ENCODE results near the gene ST8SIA2.

The ST8SIA2 gene

GRCh38 chr15:92438471-92438870 is 44.8 kb downstream of the ST8SIA2 start:
- H3K27ac ChIP-seq = no peak overlapping the region

GRCh38 chr15:92443381-92443780 is 49.7 kb downstream of the ST8SIA2 start:
- H3K27ac ChIP-seq = no peak overlapping the region
- TF ChIP-seq CTCF (conservative IDR thresholded peaks at IDR 0.05) = no peak
- TF ChIP-seq ZFX (IDR thresholded peaks at IDR 0.05) = no peak

More at GRCh38 chr15:92438471-92438870, 44.8 kb downstream of the ST8SIA2 start:
- TF ChIP-seq CTCF (conservative IDR thresholded peaks at IDR 0.05) (no peak), ZFX (IDR thresholded peaks at IDR 0.05) (no peak)

GRCh38 chr15:92444631-92445030 is 51.0 kb downstream of the ST8SIA2 start:
- no peak overlapping the region for H3K27ac ChIP-seq

GRCh38 chr15:92448370-92448769 is 54.7 kb downstream of the ST8SIA2 start:
- H3K27ac ChIP-seq = no peak overlapping the region

More at GRCh38 chr15:92444631-92445030, 51.0 kb downstream of the ST8SIA2 start:
- TF ChIP-seq ZFX (IDR thresholded peaks at IDR 0.05) = no peak

GRCh38 chr15:92449476-92449875 is 55.8 kb downstream of the ST8SIA2 start:
- no peak overlapping the region for H3K27ac ChIP-seq
- TF ChIP-seq CTCF (conservative IDR thresholded peaks at IDR 0.05) (no peak), ZFX (IDR thresholded peaks at IDR 0.05) (no peak)

More at GRCh38 chr15:92448370-92448769, 54.7 kb downstream of the ST8SIA2 start:
- TF ChIP-seq ZFX (IDR thresholded peaks at IDR 0.05) (no peak), CTCF (conservative IDR thresholded peaks at IDR 0.05) (no peak)

GRCh38 chr15:92451225-92451825 is 57.6 kb downstream of the ST8SIA2 start:
- H3K27ac ChIP-seq = no peak overlapping the region

GRCh38 chr15:92452143-92452542 is 58.5 kb downstream of the ST8SIA2 start:
- TF ChIP-seq ZFX (IDR thresholded peaks at IDR 0.05) = no peak
- no peak for TF ChIP-seq CTCF (conservative IDR thresholded peaks at IDR 0.05)
- no peak overlapping the region for H3K27ac ChIP-seq

More at GRCh38 chr15:92451225-92451825, 57.6 kb downstream of the ST8SIA2 start:
- no peak for TF ChIP-seq CTCF (conservative IDR thresholded peaks at IDR 0.05)
- no peak for TF ChIP-seq ZFX (IDR thresholded peaks at IDR 0.05)

GRCh38 chr15:92453607-92454006 is 59.9 kb downstream of the ST8SIA2 start:
- no peak overlapping the region for H3K27ac ChIP-seq
- no peak for TF ChIP-seq ZFX (IDR thresholded peaks at IDR 0.05)
- TF ChIP-seq CTCF (conservative IDR thresholded peaks at IDR 0.05) = no peak

All from C4-2B (cell line).